ENCODE measurements around the gene CLCN2.

DNA sequence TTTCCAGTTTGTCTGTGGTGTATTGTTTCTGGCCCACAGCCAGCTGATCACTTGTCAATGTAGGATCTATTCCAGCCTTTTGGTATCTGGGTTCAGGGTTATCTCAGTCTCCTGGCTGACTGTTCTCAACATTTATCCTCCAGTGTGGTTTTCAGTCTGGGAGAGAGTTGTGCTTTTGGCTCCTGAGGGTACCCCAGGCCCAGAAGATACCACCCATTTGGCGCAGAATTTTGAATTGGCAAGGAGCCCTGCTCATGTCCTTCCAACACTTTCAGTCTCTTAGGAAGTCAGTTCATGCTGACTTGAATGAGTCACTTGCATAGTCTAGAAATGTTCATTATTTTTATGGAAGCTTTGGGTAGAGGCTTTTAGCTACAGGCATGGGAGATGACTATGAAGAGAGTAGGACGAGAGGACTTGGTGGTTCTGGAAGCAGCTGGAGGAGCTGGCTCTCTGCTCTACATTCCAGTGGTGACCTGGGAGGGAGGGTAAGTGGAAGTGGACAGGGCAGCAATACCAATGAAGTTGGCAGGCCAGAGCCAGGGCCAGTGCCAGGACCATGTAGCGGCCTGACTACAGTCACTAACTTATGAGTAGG, 7.3 kb upstream of the CLCN2 start:
- TF ChIP-seq EZH2 (IDR thresholded peaks at IDR 0.05; ENCODE audit: insufficient read depth, poor library complexity, severe bottlenecking) = no peak
- no peak for TF ChIP-seq EZH2phosphoT487 (IDR thresholded peaks at IDR 0.05; ENCODE audit: insufficient read depth, low read depth)

All from GM23248 (cell line).